Prostate gland (tissue), 2 donors: Measurements from ENCODE around the gene OAS2. TPM values are rescaled to one million over a fixed set of nuclear protein-coding genes. Genes with fewer than 3 reads are reported as not detected.

Source experiments
- DNase-seq: peaks from one replicate; pipeline ENCODE4 v3.0.0-alpha.2; 2019; ENCODE audit warnings: low spot score
- H3K27ac ChIP-seq, 2 donors: fragments of 200-600 bp; sonication (generic); 2 replicates each; pipeline ENCODE4 v1.5.1; 2017 to 2019
- H3K27me3 ChIP-seq: fragments of 200-600 bp; sonication (generic); replicated peaks from 2 replicates; pipeline ENCODE4 v1.5.1; 2019; ENCODE audit not compliant: insufficient read depth
- H3K36me3 ChIP-seq, 2 donors: fragments of 200-600 bp; sonication (generic); 1 replicate in 1 of 2; 2 replicates in 1 of 2; pipeline versions ENCODE4 v1.5.1 to v1.8.1; 2017 to 2019
- H3K4me1 ChIP-seq: fragments of 200-600 bp; sonication (generic); replicated peaks from 2 replicates; pipeline ENCODE4 v1.5.1; 2019
- H3K4me3 ChIP-seq, 2 donors: fragments of 200-600 bp; sonication (generic); 2 replicates each; pipeline ENCODE4 v1.5.1; 2017 to 2019
- H3K9me3 ChIP-seq: fragments of 200-600 bp; sonication (generic); 2 replicates; pipeline ENCODE4 v1.5.1; 2017
- CTCF ChIP-seq, 4 experiments: fragments of 200-600 bp in 2 of 4; fragments of 450-650 bp in 2 of 4; sonication (generic) in 2 of 4; IDR thresholded peaks; 1 replicate in 3 of 4; 2 replicates in 1 of 4; pipeline ENCODE4 v1.5.1; 2016 to 2019; ENCODE audit warnings: antibody characterized with exemption in 4 of 4, mild to moderate bottlenecking in 2 of 4, moderate library complexity in 2 of 4
- POLR2A ChIP-seq: fragments of 450-650 bp; IDR thresholded peaks from one replicate; pipeline ENCODE4 v1.6.1; 2016; ENCODE audit warnings: antibody characterized with exemption, mild to moderate bottlenecking
- POLR2AphosphoS5 ChIP-seq: sonication (generic); formaldehyde crosslinking; IDR thresholded peaks from one replicate; pipeline ENCODE4 v1.6.1; 2017; ENCODE audit warnings: antibody characterized with exemption
- WGBS: methylation state at CpG from one replicate; pipeline ENCODE4 v1.1.5; 2018; 5-methylcytosine and 5-hydroxymethylcytosine counted together
- intact Hi-C: fragments of 100-400 bp; cut with DNase I; formaldehyde crosslinking; loops from one replicate; pipeline ENCODE4 v1.14.2; 2022
- total RNA-seq, 2 donors: library from RNA; depleted of rRNA; stranded (reverse); fragments of >200 nt; gene quantifications; one replicate each; pipeline ENCODE4 v1.1.0, GENCODE V29; 2016

Gene OAS2
- total RNA-seq, 2 donors from 2014 or later, result 9.7 to 12.4 TPM

- Histone ChIP-seq H3K27ac (no peak overlapping the region), H3K4me3 (no peak overlapping the region), H3K4me1 (no peaks in the 10 kb centered on the region), H3K36me3 (no peaks in the 10 kb centered on the region), H3K27me3 (no peaks in the 10 kb centered on the region), H3K9me3 (no peaks in the 10 kb centered on the region)
- no peak for DNase-seq
- TF ChIP-seq POLR2AphosphoS5 (no peak), POLR2A (no peak), CTCF (IDR thresholded peaks at IDR 0.05) (no peak)
- whole genome bisulfite sequencing, result 86% methylated on average over 15 of the region's 15 CpGs
- intact Hi-C loops, result no loop called here
Observed at GRCh38 chr12:112965643-112966042, 12.7 kb upstream of the OAS2 start.

- intact Hi-C loops, result no loop called here
- H3K27me3 ChIP-seq, result no peaks in the 10 kb centered on the region
Observed at GRCh38 chr12:112967306-112967705, 11.0 kb upstream of the OAS2 start.

GRCh38 chr12:112967858-112968257, 10.5 kb upstream of the OAS2 start:
- Histone ChIP-seq H3K27me3 (no peaks in the 10 kb centered on the region), H3K4me1 (no peaks in the 10 kb centered on the region), H3K4me3 (no peak overlapping the region), H3K36me3 (no peaks in the 10 kb centered on the region), H3K27ac (no peak overlapping the region), H3K9me3 (no peaks in the 10 kb centered on the region)
- WGBS, result 94% methylated on average over 7 of the region's 7 CpGs
- intact Hi-C loops, result no loop called here
- no peak for DNase-seq
- no peak for TF ChIP-seq POLR2A
- no peak for TF ChIP-seq POLR2AphosphoS5
- TF ChIP-seq CTCF (IDR thresholded peaks at IDR 0.05), result no peak

More at GRCh38 chr12:112967306-112967705, 11.0 kb upstream of the OAS2 start:
- Histone ChIP-seq H3K27ac (no peak overlapping the region), H3K4me3 (no peak overlapping the region), H3K9me3 (no peaks in the 10 kb centered on the region), H3K4me1 (no peaks in the 10 kb centered on the region), H3K36me3 (no peaks in the 10 kb centered on the region)
- TF ChIP-seq CTCF (IDR thresholded peaks at IDR 0.05), result no peak
- no peak for TF ChIP-seq POLR2A
- TF ChIP-seq POLR2AphosphoS5, result no peak
- DNase-seq, result no peak
- WGBS, result 95% methylated on average over 9 of the region's 9 CpGs

GRCh38 chr12:112969547-112970306, 8.6 kb upstream of the OAS2 start:
- no peak overlapping the region for H3K4me3 ChIP-seq
- no peaks in the 10 kb centered on the region for H3K36me3 ChIP-seq
- intact Hi-C loops, result no loop called here
- no peak for DNase-seq
- 92% methylated on average over 8 of the region's 8 CpGs for WGBS
- H3K9me3 ChIP-seq, result no peaks in the 10 kb centered on the region
- TF ChIP-seq POLR2A, result no peak
- TF ChIP-seq POLR2AphosphoS5, result no peak
- TF ChIP-seq CTCF (IDR thresholded peaks at IDR 0.05), result no peak
- no peaks in the 10 kb centered on the region for H3K4me1 ChIP-seq
- H3K27ac ChIP-seq, result no peak overlapping the region
- no peaks in the 10 kb centered on the region for H3K27me3 ChIP-seq

DNA sequence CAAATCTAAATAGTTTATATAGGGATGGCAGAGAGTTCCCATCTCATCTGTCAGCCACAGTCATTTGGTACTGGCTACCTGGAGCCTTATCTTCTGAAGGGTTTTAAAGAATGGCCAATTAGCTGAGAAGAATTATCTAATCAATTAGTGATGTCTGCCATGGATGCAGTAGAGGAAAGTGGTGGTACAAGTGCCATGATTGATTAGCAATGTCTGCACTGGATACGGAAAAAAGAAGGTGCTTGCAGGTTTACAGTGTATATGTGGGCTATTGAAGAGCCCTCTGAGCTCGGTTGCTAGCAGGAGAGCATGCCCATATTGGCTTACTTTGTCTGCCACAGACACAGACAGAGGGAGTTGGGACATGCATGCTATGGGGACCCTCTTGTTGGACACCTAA, 7.9 kb upstream of the OAS2 start:
- no peak overlapping the region for H3K4me3 ChIP-seq
- H3K9me3 ChIP-seq, result no peaks in the 10 kb centered on the region
- no peak overlapping the region for H3K27ac ChIP-seq
- no peaks in the 10 kb centered on the region for H3K4me1 ChIP-seq
- intact Hi-C loops, result no loop called here
- DNase-seq, result no peak
- H3K36me3 ChIP-seq, result no peaks in the 10 kb centered on the region
- no peak for TF ChIP-seq POLR2AphosphoS5
- no peak for TF ChIP-seq CTCF (IDR thresholded peaks at IDR 0.05)
- TF ChIP-seq POLR2A, result no peak
- H3K27me3 ChIP-seq, result no peaks in the 10 kb centered on the region
- 85% methylated on average over 2 of the region's 2 CpGs for WGBS
